Measurements from ENCODE around the gene DGKB.

DGKB gene

DNA sequence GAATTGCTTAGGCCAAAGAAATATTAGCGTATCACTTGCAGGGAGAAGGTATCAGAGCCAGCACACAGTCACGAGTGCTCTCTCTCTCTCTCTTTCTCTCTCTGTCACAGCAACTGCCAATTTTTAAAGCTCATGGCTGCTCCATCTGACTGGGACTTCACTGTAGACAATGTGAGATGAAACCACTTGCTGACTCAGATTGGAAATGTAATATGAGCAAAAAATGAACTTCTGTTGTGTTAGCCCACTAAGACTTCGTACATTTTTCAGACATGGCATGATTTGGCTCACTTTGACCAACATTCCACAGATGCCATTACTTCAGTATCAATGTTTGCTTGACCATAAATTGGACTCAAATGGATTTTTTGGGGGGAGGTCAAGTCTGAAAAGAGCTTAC lies 68.1 kb downstream of the DGKB start:
- H3K4me3 ChIP-seq (ENCODE audit: low read depth, low read length), result no peak overlapping the region
- DNase-seq, result no peak
- TF ChIP-seq, protein P1, sequence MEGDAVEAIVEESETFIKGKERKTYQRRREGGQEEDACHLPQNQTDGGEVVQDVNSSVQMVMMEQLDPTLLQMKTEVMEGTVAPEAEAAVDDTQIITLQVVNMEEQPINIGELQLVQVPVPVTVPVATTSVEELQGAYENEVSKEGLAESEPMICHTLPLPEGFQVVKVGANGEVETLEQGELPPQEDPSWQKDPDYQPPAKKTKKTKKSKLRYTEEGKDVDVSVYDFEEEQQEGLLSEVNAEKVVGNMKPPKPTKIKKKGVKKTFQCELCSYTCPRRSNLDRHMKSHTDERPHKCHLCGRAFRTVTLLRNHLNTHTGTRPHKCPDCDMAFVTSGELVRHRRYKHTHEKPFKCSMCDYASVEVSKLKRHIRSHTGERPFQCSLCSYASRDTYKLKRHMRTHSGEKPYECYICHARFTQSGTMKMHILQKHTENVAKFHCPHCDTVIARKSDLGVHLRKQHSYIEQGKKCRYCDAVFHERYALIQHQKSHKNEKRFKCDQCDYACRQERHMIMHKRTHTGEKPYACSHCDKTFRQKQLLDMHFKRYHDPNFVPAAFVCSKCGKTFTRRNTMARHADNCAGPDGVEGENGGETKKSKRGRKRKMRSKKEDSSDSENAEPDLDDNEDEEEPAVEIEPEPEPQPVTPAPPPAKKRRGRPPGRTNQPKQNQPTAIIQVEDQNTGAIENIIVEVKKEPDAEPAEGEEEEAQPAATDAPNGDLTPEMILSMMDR (IDR thresholded peaks at IDR 0.05; ENCODE audit: low read depth, low read length), result no peak
- no peaks in the 10 kb centered on the region for H3K9me3 ChIP-seq
- H3K4me1 ChIP-seq, result peaks cover 17% of the 10 kb centered on the region
- H3K36me3 ChIP-seq, result no peaks in the 10 kb centered on the region
- H3K27me3 ChIP-seq, result no peaks in the 10 kb centered on the region

DNA sequence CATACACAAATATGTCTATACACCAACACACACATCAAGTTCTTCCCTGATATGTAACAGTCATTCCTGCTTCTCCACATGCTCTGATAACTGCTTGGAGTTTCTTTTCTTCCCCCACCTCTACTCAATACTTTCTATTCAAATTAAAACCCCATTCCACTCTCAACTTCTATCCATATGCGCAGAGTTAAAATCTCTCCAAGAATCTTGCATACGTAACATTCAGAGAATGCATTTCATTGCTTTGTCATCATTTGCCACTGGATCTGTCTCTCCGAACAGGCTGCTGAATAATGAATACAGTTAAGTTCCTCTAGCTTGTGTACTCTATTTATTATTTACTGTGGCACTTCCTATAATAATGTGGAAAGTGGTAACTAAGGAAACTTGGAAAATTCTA lies 68.8 kb downstream of the DGKB start:
- TF ChIP-seq, protein P1 (IDR thresholded peaks at IDR 0.05; ENCODE audit: low read depth, low read length), result no peak
- DNase-seq, result no peak
- Histone ChIP-seq H3K4me3 (ENCODE audit: low read depth, low read length) (no peak overlapping the region), H3K27me3 (no peaks in the 10 kb centered on the region), H3K4me1 (peaks cover 17% of the 10 kb centered on the region), H3K9me3 (no peaks in the 10 kb centered on the region), H3K36me3 (no peaks in the 10 kb centered on the region)

DNA sequence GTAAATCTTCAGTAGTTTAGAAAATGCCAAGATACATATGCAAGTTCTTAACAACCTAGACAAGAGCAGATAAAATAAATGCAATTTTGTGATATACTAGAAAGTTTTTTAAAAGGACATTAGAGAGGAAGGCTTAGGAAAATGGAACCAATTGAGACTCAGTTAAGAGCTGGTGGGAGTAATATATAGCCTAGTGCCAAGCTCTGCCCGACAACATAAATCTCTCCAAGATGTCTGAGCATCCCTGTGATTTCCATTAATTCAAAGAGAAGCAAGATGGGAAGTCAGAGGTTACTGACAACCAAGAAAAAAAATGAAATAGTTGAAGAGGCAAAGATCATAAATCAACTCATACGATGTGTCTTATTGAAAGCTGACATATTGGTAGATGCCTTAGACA lies 74.5 kb downstream of the DGKB start:
- Histone ChIP-seq H3K9me3 (no peaks in the 10 kb centered on the region), H3K36me3 (no peaks in the 10 kb centered on the region), H3K4me1 (peaks cover 16% of the 10 kb centered on the region), H3K4me3 (ENCODE audit: low read depth, low read length) (no peak overlapping the region), H3K27me3 (no peaks in the 10 kb centered on the region)
- no peak for DNase-seq
- TF ChIP-seq, protein P1 (IDR thresholded peaks at IDR 0.05; ENCODE audit: low read depth, low read length), result no peak

DNA sequence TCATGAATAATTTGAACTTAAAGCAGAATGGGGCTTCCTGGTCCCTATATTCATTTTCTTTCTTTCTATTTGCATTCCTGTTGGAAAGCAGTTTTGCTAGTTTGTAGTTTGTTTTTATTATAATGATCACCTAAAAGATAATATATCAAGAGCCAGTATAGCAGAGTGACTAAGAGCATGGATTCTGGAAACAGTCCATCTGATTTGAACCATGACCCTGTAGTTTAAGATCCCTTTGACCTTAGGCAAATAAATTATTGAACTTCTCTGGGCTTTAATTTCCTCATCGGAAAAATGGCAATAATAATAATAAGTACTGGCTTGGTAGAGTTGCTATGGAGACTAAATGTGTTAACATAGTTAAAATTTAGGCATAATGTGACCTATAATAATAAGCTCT lies 76.1 kb downstream of the DGKB start:
- no peak for DNase-seq
- TF ChIP-seq, protein P1 (IDR thresholded peaks at IDR 0.05; ENCODE audit: low read depth, low read length), result no peak
- Histone ChIP-seq H3K36me3 (no peaks in the 10 kb centered on the region), H3K27me3 (no peaks in the 10 kb centered on the region), H3K9me3 (no peaks in the 10 kb centered on the region), H3K4me3 (ENCODE audit: low read depth, low read length) (no peak overlapping the region), H3K4me1 (peaks cover 16% of the 10 kb centered on the region)

DNA sequence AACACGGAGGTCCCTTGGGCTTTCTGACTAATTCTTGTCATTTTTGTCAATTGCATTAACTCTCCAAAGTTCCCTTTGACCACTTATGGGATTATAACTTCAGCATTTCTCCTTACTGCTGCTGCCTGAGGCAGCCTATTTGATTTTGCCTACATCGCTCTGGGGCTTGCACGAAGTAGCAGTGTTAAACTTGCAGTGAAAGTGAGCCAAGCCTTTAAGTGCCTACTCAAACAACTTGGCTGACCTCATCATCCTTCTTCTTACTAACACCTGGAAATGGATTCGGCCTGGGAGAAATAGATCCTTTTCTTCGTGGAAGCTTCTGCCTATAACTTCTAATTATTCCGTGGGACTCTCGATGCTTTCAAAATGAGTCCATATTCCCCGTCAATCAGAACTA lies 76.6 kb downstream of the DGKB start:
- TF ChIP-seq, protein P1 (IDR thresholded peaks at IDR 0.05; ENCODE audit: low read depth, low read length), result no peak
- DNase-seq, result no peak

DNA sequence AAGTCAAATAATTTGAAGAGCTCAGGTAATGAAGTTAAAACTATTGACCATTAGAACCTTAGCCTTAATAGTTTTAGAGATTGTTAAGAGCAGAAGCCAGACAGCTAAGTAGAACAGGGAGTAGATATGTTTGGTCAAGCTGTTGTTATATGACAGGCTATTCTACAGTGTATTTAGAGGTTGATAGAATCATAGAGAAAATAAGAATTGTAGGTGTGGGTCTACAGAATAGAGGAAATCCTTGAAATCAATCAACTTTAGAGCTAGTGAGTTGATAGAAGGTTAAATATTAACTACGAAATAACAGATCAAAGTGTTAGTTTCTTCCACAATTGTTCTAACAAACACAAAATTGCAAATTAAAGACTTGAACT lies 80.1 kb downstream of the DGKB start:
- no peaks in the 10 kb centered on the region for H3K9me3 ChIP-seq
- peaks cover 16% of the 10 kb centered on the region for H3K4me1 ChIP-seq
- DNase-seq, result no peak
- H3K27me3 ChIP-seq, result no peaks in the 10 kb centered on the region
- TF ChIP-seq, protein P1 (IDR thresholded peaks at IDR 0.05; ENCODE audit: low read depth, low read length), result no peak
- H3K36me3 ChIP-seq, result no peaks in the 10 kb centered on the region
- H3K4me3 ChIP-seq (ENCODE audit: low read depth, low read length), result no peak overlapping the region

More for the DNA sequence above, 76.6 kb downstream of the DGKB start:
- Histone ChIP-seq H3K27me3 (no peaks in the 10 kb centered on the region), H3K36me3 (no peaks in the 10 kb centered on the region), H3K9me3 (no peaks in the 10 kb centered on the region), H3K4me3 (ENCODE audit: low read depth, low read length) (no peak overlapping the region), H3K4me1 (peaks cover 16% of the 10 kb centered on the region)
